BE2C (cell line): ENCODE measurements around the gene MYH9.

Experiments used
- DNase-seq: peaks from one replicate; pipeline ENCODE4 v3.0.0-alpha.2; 2020
- H3K27me3 ChIP-seq: fragments of 250-450 bp; sonication (Bioruptor Pico); 2 replicates; pipeline ENCODE4 v1.5.1; 2020; ENCODE audit warnings: mild to moderate bottlenecking
- H3K36me3 ChIP-seq: fragments of 250-450 bp; sonication (Bioruptor Pico); 2 replicates; pipeline ENCODE4 v1.5.1; 2020; ENCODE audit warnings: mild to moderate bottlenecking
- H3K4me1 ChIP-seq: fragments of 250-450 bp; sonication (Bioruptor Pico); 2 replicates; pipeline ENCODE4 v1.5.1; 2020
- H3K4me3 ChIP-seq: 2 replicates; pipeline ENCODE4 v1.5.1; 2011; ENCODE audit warnings: low read depth, low read length
- H3K9me3 ChIP-seq: fragments of 250-450 bp; sonication (Bioruptor Pico); 2 replicates; pipeline ENCODE4 v1.5.1; 2020
- CTCF ChIP-seq: IDR thresholded peaks from 2 replicates; pipeline ENCODE4 v1.5.1; 2012; ENCODE audit warnings: mild to moderate bottlenecking, low read depth, low read length

The MYH9 gene

GRCh38 chr22:36360871-36361383, 26.8 kb downstream of the MYH9 start:
- no peak for DNase-seq
- Histone ChIP-seq H3K4me3 (no peak overlapping the region), H3K4me1 (no peaks in the 10 kb centered on the region; the same call in none of the 2 replicates), H3K9me3 (no peaks in the 10 kb centered on the region), H3K36me3 (no peaks in the 10 kb centered on the region), H3K27me3 (no peaks in the 10 kb centered on the region)
- TF ChIP-seq CTCF: no peak

GRCh38 chr22:36360011-36360410, 27.8 kb downstream of the MYH9 start:
- H3K36me3 ChIP-seq: no peaks in the 10 kb centered on the region
- H3K4me1 ChIP-seq: no peaks in the 10 kb centered on the region; the same call in none of the 2 replicates
- H3K27me3 ChIP-seq: no peaks in the 10 kb centered on the region
- no peak for TF ChIP-seq CTCF
- H3K4me3 ChIP-seq: no peak overlapping the region
- DNase-seq: no peak
- H3K9me3 ChIP-seq: no peaks in the 10 kb centered on the region

- Histone ChIP-seq H3K4me3 (no peak overlapping the region), H3K36me3 (no peaks in the 10 kb centered on the region), H3K9me3 (no peaks in the 10 kb centered on the region), H3K4me1 (no peaks in the 10 kb centered on the region; the same call in none of the 2 replicates), H3K27me3 (no peaks in the 10 kb centered on the region)
- no peak for DNase-seq
- no peak for TF ChIP-seq CTCF
Observed at GRCh38 chr22:36359470-36359996, 28.2 kb downstream of the MYH9 start.

GRCh38 chr22:36358533-36359469, 29.0 kb downstream of the MYH9 start:
- no peak for DNase-seq
- no peak for TF ChIP-seq CTCF
- H3K27me3 ChIP-seq: no peaks in the 10 kb centered on the region
- no peaks in the 10 kb centered on the region; the same call in 1 of the 2 replicates for H3K4me1 ChIP-seq
- no peaks in the 10 kb centered on the region for H3K9me3 ChIP-seq
- no peaks in the 10 kb centered on the region for H3K36me3 ChIP-seq
- H3K4me3 ChIP-seq: no peak overlapping the region

GRCh38 chr22:36356708-36357624, 30.8 kb downstream of the MYH9 start:
- H3K4me1 ChIP-seq: no peaks in the 10 kb centered on the region; the same call in 1 of the 2 replicates
- no peak for DNase-seq
- H3K36me3 ChIP-seq: no peaks in the 10 kb centered on the region
- H3K4me3 ChIP-seq: no peak overlapping the region
- TF ChIP-seq CTCF: no peak
- H3K9me3 ChIP-seq: no peaks in the 10 kb centered on the region
- H3K27me3 ChIP-seq: no peaks in the 10 kb centered on the region
